Cardiac septum (tissue), 1 donor: ENCODE measurements around the gene CXCL17. TPM values are rescaled to one million over a fixed set of nuclear protein-coding genes. Genes with fewer than 3 reads are reported as not detected.
"Not testable (repeated sequence)": the region's sequence is repeated elsewhere in the genome, so short reads cannot be mapped to it uniquely, and the experiment has no call there.

Experiments used
- DNase-seq: peaks from one replicate; pipeline ENCODE4 v3.0.0-alpha.2; 2020; ENCODE audit warnings: low spot score
- intact Hi-C: fragments of 100-400 bp; cut with DNase I; formaldehyde crosslinking; loops from one replicate; pipeline ENCODE4 v1.14.0; 2022
- long read RNA-seq: library from polyadenylated mRNA; unstranded; transcript quantifications from one replicate; pipeline ENCODE4 v2.0.0, GENCODE V29; 2021
- total RNA-seq: library from RNA; stranded (reverse); fragmentation: NEBNext Ultra II Directional; extraction: Animal tissue kit (Norgen Biotek cat#: 25700); gene quantifications from one replicate; pipeline ENCODE4 v1.2.1, GENCODE V29; 2021
- donor health status: DM: no; HTN: no; CAD: no.

The CXCL17 gene, protein sequence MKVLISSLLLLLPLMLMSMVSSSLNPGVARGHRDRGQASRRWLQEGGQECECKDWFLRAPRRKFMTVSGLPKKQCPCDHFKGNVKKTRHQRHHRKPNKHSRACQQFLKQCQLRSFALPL
- not detected for total RNA-seq
- long read RNA-seq, partial matches to known transcripts = 0 of 3 reads
- long read RNA-seq, other reads (novel, unspliced or antisense) = 3 of 3 reads

GRCh38 chr19:42442833-42443232 is at the start of gene CXCL17:
CXCL17 (minus strand) TSS chr19:42442946; CDS start chr19:42442832, 114 bp downstream.
- DNase-seq = no peak
- intact Hi-C loops = no loop called here

DNA sequence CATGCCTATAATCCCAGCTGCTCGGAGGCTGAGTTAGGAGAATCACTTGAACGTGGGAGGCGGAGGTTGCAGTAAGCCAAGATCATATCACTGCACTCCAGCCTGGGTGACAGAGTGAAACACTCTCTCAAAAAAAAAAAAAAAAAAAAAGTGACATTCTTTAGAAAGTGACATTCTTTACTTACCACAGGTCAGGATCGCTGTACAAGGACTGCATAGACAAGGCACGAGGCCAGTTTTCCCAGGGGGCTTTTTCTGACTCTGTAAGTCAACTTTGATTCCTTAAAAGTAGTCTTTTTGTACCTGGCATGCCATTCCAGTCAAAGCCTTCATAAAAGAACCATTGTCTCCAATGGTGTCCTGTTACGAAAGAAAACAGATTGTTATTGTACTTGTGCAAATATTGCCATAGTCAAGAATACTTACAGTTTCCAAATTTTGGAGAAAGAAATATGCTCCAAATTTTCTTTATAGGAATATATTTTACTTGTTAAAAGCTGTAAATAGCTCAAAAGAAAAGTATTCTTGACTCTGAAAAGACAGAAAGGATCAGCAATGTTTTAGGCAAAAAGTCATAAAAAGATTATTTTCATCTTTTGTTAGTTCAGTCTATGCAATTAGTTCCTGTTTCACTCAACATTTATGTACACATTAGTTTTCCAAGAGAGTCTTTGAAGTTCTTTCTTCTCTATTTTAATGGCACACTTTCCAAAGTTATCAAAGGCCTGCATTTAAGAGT is 46.2 kb upstream of the CXCL17 start:
- DNase-seq = no peak
- intact Hi-C loops = no loop called here

DNA sequence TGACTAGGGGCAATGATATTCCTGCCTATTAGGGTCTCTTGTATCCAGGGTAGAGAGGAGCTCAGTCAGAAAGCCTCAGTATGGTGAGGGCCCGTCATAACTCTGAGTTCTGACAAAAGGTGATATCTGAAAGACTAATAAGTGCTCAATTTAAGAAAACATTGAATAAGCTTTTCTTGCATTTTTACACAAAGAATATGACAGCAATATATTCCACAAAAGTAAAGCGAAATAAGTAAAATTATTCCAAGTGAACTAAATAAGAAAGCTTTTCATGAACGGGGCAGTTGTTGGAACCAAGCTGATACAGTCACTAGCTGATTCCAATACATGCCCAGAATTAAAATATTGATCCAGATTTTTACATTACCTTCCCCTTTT is 45.0 kb upstream of the CXCL17 start:
- intact Hi-C loops = no loop called here
- DNase-seq = no peak

- intact Hi-C loops = no loop called here
- DNase-seq = no peak
Measured at GRCh38 chr19:42487032-42487797, 44.5 kb upstream of the CXCL17 start.

GRCh38 chr19:42485036-42485435 is 42.3 kb upstream of the CXCL17 start:
- intact Hi-C loops, DNase-seq: not testable (repeated sequence)

- intact Hi-C loops = no loop called here
- DNase-seq = peak; percentile 77
Measured at GRCh38 chr19:42480335-42481095, 37.8 kb upstream of the CXCL17 start.

DNA sequence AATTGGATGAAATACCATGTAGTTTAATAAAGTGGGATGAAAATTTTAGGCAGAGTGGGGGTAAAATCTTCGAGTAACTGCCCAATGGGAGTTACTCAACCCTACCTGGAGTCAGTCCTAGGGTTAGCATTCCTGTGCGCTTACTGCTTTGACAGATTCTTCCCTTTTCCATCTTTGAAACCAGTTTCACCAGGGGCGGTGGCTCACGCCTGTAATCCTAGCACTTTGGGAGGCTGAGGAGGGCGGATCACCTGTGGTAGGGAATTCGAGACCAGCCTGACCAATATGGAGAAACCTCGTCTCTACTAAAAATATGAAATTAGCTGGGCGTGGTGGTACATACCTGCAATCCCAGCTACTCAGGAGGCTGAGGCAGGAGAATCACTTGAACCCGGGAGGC is 37.0 kb upstream of the CXCL17 start:
- intact Hi-C loops = no loop called here
- no peak for DNase-seq

GRCh38 chr19:42478765-42479311 is 36.1 kb upstream of the CXCL17 start:
- DNase-seq = no peak
- intact Hi-C loops = no loop called here

DNA sequence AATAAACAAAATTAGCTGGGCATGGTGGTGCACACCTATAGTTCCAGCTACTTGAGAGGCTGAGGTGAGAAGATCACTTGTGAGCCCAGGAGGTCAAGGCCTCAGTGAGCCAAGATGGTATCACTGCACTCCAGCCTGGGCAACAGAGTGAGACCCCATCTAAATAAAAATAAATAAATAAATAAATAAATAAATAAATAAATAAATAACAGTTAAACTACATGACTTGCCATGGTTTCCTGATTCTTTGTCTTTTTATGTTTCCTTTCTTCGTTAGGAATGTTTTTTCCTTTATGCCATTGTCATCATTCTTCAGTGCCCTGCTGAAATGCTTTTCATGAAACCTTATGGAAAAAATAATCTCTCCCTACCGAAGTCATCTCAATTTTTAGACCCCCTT is 35.2 kb upstream of the CXCL17 start:
- intact Hi-C loops = no loop called here
- no peak for DNase-seq

GRCh38 chr19:42477117-42477516 is 34.4 kb upstream of the CXCL17 start:
- DNase-seq = no peak
- intact Hi-C loops = no loop called here

GRCh38 chr19:42475366-42475765 is 32.6 kb upstream of the CXCL17 start:
- intact Hi-C loops = no loop called here
- no peak for DNase-seq

DNA sequence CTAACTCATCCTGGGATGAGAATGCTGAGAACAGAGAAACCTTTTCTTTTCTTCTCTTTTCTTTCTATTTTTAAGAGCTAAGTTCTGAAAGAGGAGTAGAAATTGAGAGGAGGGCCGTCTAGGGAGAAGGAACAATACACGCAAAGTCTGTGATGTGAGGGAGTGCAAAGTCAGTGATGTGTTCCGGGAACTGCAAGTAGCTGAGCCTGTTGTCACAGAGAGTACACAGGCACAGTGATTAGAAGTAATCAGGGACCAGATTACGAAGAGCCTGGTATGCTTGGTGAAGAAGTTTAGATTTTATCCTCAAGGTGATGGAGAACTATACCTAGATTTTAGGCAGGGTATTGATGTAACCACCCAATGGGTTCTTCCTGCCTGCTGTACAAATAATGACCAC is 32.0 kb upstream of the CXCL17 start:
- DNase-seq = no peak
- intact Hi-C loops = no loop called here

DNA sequence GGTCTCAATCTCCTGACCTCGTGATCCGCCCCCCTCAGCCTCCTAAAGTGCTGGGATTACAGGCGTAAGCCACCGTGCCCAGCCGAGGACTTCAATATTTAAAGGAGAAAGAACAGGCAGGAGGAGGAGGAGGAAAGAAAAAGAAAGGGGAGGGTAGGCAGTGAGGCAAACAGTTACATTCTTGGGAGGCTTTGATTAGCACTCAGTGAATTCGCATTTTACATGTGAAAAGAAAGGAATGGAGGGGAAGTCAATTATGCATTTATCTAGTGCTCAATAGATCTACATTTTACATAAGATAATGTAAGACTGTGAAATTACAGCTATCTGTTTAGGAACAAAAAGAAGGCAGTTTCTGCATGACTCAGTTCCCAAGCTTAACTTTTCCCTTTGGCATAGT is 30.9 kb upstream of the CXCL17 start:
- no peak for DNase-seq
- intact Hi-C loops = no loop called here

DNA sequence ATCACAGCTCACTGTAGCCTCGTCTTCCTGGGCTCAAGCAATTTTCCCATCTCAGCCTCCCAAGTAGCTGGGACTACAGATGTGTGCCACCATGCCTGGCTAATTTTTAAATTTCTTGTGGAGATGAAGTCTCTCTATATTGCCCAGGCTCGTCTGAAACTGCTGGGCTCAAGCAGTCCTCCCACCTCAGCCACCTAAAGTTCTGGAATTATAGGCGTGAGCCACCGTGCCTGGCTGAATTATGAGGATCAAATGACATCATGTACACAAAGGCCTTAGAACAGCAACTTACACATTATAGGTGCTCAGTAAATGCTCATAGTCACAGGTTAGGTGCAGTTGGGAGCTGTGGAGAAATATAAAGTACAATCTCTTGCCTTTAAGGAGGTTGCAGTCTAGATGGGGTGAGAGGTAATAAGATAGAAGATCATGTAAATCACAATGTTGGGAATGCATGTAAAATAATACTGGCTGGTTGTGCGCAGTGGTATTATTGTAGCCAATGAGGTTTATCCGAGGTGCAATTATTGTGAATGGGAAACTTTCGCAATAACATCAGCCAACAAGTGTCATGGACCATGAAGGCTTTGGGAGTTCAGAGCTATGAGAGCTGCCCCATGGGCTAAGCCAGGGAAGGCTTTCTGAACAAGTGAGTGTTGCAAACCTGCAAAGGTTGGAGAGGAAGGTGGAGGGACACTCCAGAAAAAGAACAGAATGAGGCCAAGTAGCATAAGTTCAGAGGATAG is 29.8 kb upstream of the CXCL17 start:
- intact Hi-C loops = no loop called here

DNA sequence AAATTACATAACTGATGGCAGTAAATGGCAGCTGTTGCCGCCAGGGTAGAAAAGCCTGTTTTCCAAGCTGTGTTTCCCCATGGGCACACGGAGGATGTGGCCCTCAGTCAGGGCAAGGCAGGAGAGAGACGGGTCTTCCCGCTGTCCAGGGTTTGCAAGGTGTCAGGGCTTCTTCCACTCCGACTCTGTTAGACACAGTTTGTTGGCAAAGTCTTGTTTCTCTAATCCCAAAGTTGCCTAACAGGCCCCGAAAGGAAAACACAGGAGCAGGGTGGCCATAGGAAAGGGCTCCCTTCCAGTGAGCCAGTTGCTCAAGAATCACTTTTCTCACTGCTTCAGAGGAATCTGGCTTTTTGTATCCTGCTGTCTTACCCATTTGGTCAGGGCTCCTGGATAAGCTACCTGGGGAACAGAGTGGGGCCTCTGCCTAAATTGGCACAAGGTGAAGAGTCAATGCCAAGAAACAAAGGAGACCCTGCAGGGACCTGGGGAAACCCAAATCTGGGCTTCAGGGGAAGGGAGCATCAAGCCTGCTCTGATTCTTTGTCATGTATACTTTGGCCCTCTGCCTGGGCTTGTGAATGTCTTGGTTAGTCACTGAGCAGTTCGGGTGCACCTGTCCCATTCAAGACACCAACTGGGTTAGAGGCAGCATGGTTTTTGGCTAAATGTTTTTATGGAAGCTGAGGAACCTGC is 29.0 kb upstream of the CXCL17 start:
- intact Hi-C loops = no loop called here
- no peak for DNase-seq

More for the DNA sequence above, 29.8 kb upstream of the CXCL17 start:
- no peak for DNase-seq

GRCh38 chr19:42469311-42470235 is 26.8 kb upstream of the CXCL17 start:
- intact Hi-C loops = no loop called here
- no peak for DNase-seq

DNA sequence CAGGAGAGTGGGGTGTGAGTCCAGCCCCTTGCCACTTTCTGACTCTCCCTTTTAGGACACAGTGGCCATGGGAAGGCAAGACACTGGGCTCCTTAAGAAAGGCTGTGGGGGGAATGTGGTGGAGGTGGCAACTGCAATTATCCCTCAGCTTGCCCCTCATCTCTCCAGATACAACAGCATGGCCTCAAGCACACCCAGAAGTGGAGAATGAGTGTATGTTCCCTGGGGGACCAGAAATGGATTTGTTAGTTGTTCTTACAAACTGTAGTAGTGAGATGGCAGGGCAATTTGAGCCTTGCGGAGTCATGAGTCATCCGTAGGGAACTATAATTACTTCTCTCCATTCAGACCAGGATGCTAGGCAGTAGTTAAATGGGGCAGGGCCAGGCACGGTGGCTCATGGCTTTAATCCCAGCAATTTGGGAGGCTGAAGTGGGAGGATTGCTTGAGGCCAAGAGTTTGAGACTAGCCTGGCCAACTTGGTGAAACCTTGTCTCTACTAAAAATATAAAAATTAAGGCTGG is 25.6 kb upstream of the CXCL17 start:
- intact Hi-C loops = no loop called here
- no peak for DNase-seq
